RWPE2 (cell line): ENCODE results near the gene KCNK17.

Experiments
- ATAC-seq: fragments of 200-7000 bp; cut with Tn5 transposase; 3 replicates; pipeline ENCODE4 v1.9.1; 2021; ENCODE audit warnings: low read depth
- DNase-seq: peaks from one replicate; pipeline ENCODE4 v3.0.0-alpha.2; 2020; ENCODE audit warnings: low spot score
- H3K27ac ChIP-seq: fragments of 450-650 bp; 2 replicates; pipeline ENCODE4 v1.5.1; 2017; ENCODE audit warnings: mild to moderate bottlenecking; ENCODE audit not compliant: poor library complexity, severe bottlenecking
- H3K27me3 ChIP-seq: fragments of 250-450 bp; sonication (Bioruptor Pico); 2 replicates; pipeline ENCODE4 v1.5.1; 2021; ENCODE audit warnings: mild to moderate bottlenecking, moderate library complexity; ENCODE audit not compliant: insufficient read depth, poor library complexity, severe bottlenecking
- H3K36me3 ChIP-seq: fragments of 250-450 bp; sonication (Bioruptor Pico); 2 replicates; pipeline ENCODE4 v1.5.1; 2020; ENCODE audit warnings: low read depth, mild to moderate bottlenecking, moderate library complexity
- H3K4me1 ChIP-seq: fragments of 250-450 bp; sonication (Bioruptor Pico); 2 replicates; pipeline ENCODE4 v1.5.1; 2021; ENCODE audit warnings: mild to moderate bottlenecking, moderate library complexity; ENCODE audit not compliant: insufficient read depth, poor library complexity, severe bottlenecking
- H3K4me3 ChIP-seq: fragments of 250-450 bp; sonication (Bioruptor Pico); 2 replicates; pipeline ENCODE4 v1.5.1; 2021; ENCODE audit warnings: mild to moderate bottlenecking, moderate library complexity; ENCODE audit not compliant: severe bottlenecking
- H3K9me3 ChIP-seq: fragments of 250-450 bp; sonication (Bioruptor Pico); 2 replicates; pipeline ENCODE4 v1.5.1; 2021; ENCODE audit warnings: mild to moderate bottlenecking, moderate library complexity; ENCODE audit not compliant: severe bottlenecking
- TF ChIP-seq, protein P1 (sequence below): fragments of 450-650 bp; IDR thresholded peaks from one replicate; pipeline ENCODE4 v1.5.1; 2017; ENCODE audit warnings: mild to moderate bottlenecking, moderate library complexity; ENCODE audit not compliant: poor library complexity, severe bottlenecking

KCNK17 gene

GRCh38 chr6:39295611-39296011 is 18.6 kb downstream of the KCNK17 start:
- H3K9me3 ChIP-seq, result no peaks in the 10 kb centered on the region
- TF ChIP-seq, protein P1, sequence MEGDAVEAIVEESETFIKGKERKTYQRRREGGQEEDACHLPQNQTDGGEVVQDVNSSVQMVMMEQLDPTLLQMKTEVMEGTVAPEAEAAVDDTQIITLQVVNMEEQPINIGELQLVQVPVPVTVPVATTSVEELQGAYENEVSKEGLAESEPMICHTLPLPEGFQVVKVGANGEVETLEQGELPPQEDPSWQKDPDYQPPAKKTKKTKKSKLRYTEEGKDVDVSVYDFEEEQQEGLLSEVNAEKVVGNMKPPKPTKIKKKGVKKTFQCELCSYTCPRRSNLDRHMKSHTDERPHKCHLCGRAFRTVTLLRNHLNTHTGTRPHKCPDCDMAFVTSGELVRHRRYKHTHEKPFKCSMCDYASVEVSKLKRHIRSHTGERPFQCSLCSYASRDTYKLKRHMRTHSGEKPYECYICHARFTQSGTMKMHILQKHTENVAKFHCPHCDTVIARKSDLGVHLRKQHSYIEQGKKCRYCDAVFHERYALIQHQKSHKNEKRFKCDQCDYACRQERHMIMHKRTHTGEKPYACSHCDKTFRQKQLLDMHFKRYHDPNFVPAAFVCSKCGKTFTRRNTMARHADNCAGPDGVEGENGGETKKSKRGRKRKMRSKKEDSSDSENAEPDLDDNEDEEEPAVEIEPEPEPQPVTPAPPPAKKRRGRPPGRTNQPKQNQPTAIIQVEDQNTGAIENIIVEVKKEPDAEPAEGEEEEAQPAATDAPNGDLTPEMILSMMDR, result no peak

GRCh38 chr6:39294899-39295298 is 19.3 kb downstream of the KCNK17 start:
- H3K4me1 ChIP-seq, result no peaks in the 10 kb centered on the region
- no peak overlapping the region for H3K4me3 ChIP-seq
- H3K27me3 ChIP-seq, result no peaks in the 10 kb centered on the region
- no peaks in the 10 kb centered on the region for H3K36me3 ChIP-seq
- no peaks in the 10 kb centered on the region for H3K9me3 ChIP-seq
- DNase-seq (no peak), ATAC-seq (no peak)
- H3K27ac ChIP-seq, result no peak overlapping the region
- TF ChIP-seq, protein P1, result no peak

More at GRCh38 chr6:39295611-39296011, 18.6 kb downstream of the KCNK17 start:
- no peak overlapping the region for H3K27ac ChIP-seq
- no peak for DNase-seq
- no peaks in the 10 kb centered on the region for H3K4me1 ChIP-seq
- no peaks in the 10 kb centered on the region for H3K36me3 ChIP-seq
- H3K4me3 ChIP-seq, result no peak overlapping the region
- no peaks in the 10 kb centered on the region for H3K27me3 ChIP-seq
- ATAC-seq, result peak; percentile 55

DNA sequence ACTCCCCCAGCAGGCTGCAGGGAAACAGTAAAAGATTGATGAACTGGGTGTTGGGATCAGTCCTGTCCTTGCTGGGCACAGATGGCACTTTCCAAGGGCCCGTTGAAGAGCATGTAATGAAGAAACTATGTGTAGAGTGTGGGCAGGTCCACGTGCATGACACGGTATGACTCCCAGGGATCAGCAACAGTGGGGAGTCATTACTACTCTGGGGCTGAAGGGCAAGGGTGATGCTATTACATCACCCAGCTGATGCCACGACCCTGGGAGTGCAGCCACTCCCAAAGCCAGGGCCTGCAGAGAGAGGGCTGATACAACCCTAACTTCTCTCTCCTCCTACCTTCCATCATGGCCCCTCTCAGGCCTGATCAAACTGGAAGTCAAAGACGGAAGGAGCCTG is 20.1 kb downstream of the KCNK17 start:
- no peaks in the 10 kb centered on the region for H3K27me3 ChIP-seq
- no peaks in the 10 kb centered on the region for H3K36me3 ChIP-seq
- ATAC-seq (no peak), DNase-seq (no peak)
- no peaks in the 10 kb centered on the region for H3K9me3 ChIP-seq
- H3K27ac ChIP-seq, result no peak overlapping the region
- no peak overlapping the region for H3K4me3 ChIP-seq
- TF ChIP-seq, protein P1, result no peak
- H3K4me1 ChIP-seq, result no peaks in the 10 kb centered on the region

- TF ChIP-seq, protein P1, result no peak
- H3K27ac ChIP-seq, result no peak overlapping the region
- no peaks in the 10 kb centered on the region for H3K4me1 ChIP-seq
- ATAC-seq (no peak), DNase-seq (no peak)
- no peaks in the 10 kb centered on the region for H3K9me3 ChIP-seq
- no peaks in the 10 kb centered on the region for H3K27me3 ChIP-seq
- no peak overlapping the region for H3K4me3 ChIP-seq
- no peaks in the 10 kb centered on the region for H3K36me3 ChIP-seq
These were observed 21.6 kb downstream of the KCNK17 start for GRCh38 chr6:39292637-39293036.

- TF ChIP-seq, protein P1, result no peak
- H3K27ac ChIP-seq, result no peak overlapping the region
- no peaks in the 10 kb centered on the region for H3K36me3 ChIP-seq
- no peaks in the 10 kb centered on the region for H3K27me3 ChIP-seq
- H3K9me3 ChIP-seq, result no peaks in the 10 kb centered on the region
- DNase-seq, result no peak
- no peak for ATAC-seq
- H3K4me1 ChIP-seq, result no peaks in the 10 kb centered on the region
- H3K4me3 ChIP-seq, result no peak overlapping the region
These were observed 24.7 kb downstream of the KCNK17 start for GRCh38 chr6:39289490-39289889.
